Trophoblast cell (in vitro differentiated cells and primary cell): ENCODE data around the gene KRT7.

Source experiments
- DNase-seq, 2 donors: peaks; one replicate each; pipeline ENCODE4 v3.0.0-alpha.2; 2016
- H2AFZ ChIP-seq: 2 replicates; pipeline ENCODE4 v1.6.1; 2013; ENCODE audit warnings: low read length, moderate library complexity, mild to moderate bottlenecking; ENCODE audit not compliant: insufficient read depth, poor library complexity
- H2AK5ac ChIP-seq: 2 replicates; pipeline ENCODE4 v1.6.1; 2013; ENCODE audit warnings: mild to moderate bottlenecking, low read length
- H2BK120ac ChIP-seq: 2 replicates; pipeline ENCODE4 v1.6.1; 2013; ENCODE audit warnings: low read length, mild to moderate bottlenecking, moderate library complexity; ENCODE audit not compliant: insufficient read depth, poor library complexity
- H2BK12ac ChIP-seq: 2 replicates; pipeline ENCODE4 v1.6.1; 2013; ENCODE audit warnings: mild to moderate bottlenecking, low read length, moderate library complexity
- H2BK5ac ChIP-seq: 2 replicates; pipeline ENCODE4 v1.6.1; 2013; ENCODE audit warnings: low read length, low read depth, moderate library complexity, mild to moderate bottlenecking; ENCODE audit not compliant: poor library complexity
- H3K14ac ChIP-seq: 2 replicates; pipeline ENCODE4 v1.6.1; 2013; ENCODE audit warnings: mild to moderate bottlenecking, low read length
- H3K18ac ChIP-seq: 2 replicates; pipeline ENCODE4 v1.6.1; 2013; ENCODE audit warnings: mild to moderate bottlenecking, low read length
- H3K23ac ChIP-seq: 2 replicates; pipeline ENCODE4 v1.6.1; 2013; ENCODE audit warnings: low read length
- H3K27ac ChIP-seq: 2 replicates; pipeline ENCODE4 v1.5.1; 2013; ENCODE audit warnings: low read depth, mild to moderate bottlenecking, inconsistent platforms, low read length, moderate library complexity
- H3K27me3 ChIP-seq: 2 replicates; pipeline ENCODE4 v1.6.1; 2013; ENCODE audit warnings: inconsistent platforms, mild to moderate bottlenecking, low read length, moderate library complexity; ENCODE audit not compliant: insufficient read depth
- H3K36me3 ChIP-seq, 2 experiments: 1 replicate in 1 of 2; 2 replicates in 1 of 2; pipeline ENCODE4 v1.6.1; 2013; ENCODE audit warnings: low read length in 2 of 2, mild to moderate bottlenecking in 2 of 2, moderate library complexity in 1 of 2; ENCODE audit not compliant: insufficient read depth in 2 of 2, control insufficient read depth in 1 of 2
- H3K4ac ChIP-seq: 2 replicates; pipeline ENCODE4 v1.6.1; 2013; ENCODE audit warnings: low read depth, mild to moderate bottlenecking, low read length, moderate library complexity
- H3K4me1 ChIP-seq, 2 experiments: 1 replicate in 1 of 2; 2 replicates in 1 of 2; pipeline ENCODE4 v1.6.1; 2013; ENCODE audit warnings: low read length in 2 of 2, mild to moderate bottlenecking in 2 of 2, moderate library complexity in 1 of 2; ENCODE audit not compliant: insufficient read depth in 2 of 2, control insufficient read depth in 1 of 2
- H3K4me2 ChIP-seq: 2 replicates; pipeline ENCODE4 v1.6.1; 2013; ENCODE audit warnings: inconsistent platforms, mild to moderate bottlenecking, low read length, moderate library complexity
- H3K4me3 ChIP-seq: 2 replicates; pipeline ENCODE4 v1.5.1; 2013; ENCODE audit warnings: mild to moderate bottlenecking, low read depth, low read length, inconsistent platforms
- H3K79me1 ChIP-seq: one replicate; pipeline ENCODE4 v1.6.1; 2013; ENCODE audit warnings: low read length
- H3K79me2 ChIP-seq: 2 replicates; pipeline ENCODE4 v1.6.1; 2013; ENCODE audit warnings: low read length, mild to moderate bottlenecking; ENCODE audit not compliant: control insufficient read depth, insufficient read depth, poor library complexity
- H3K9ac ChIP-seq: 2 replicates; pipeline ENCODE4 v1.6.1; 2013; ENCODE audit warnings: mild to moderate bottlenecking, low read length
- H3K9me3 ChIP-seq: 2 replicates; pipeline ENCODE4 v1.6.1; 2013; ENCODE audit warnings: low read depth, mild to moderate bottlenecking, control low read depth, inconsistent platforms, low read length; ENCODE audit not compliant: insufficient read depth
- H4K12ac ChIP-seq: 2 replicates; pipeline ENCODE4 v1.6.1; 2013; ENCODE audit warnings: low read depth, mild to moderate bottlenecking, low read length, moderate library complexity
- H4K8ac ChIP-seq: 2 replicates; pipeline ENCODE4 v1.6.1; 2013; ENCODE audit warnings: low read depth, mild to moderate bottlenecking, low read length, moderate library complexity
- H4K91ac ChIP-seq: one replicate; pipeline ENCODE4 v1.6.1; 2013; ENCODE audit warnings: low read depth, mild to moderate bottlenecking, low read length, moderate library complexity
- WGBS: extraction: QIAGEN DNeasy Blood & Tissue Kit; methylation state at CpG from one replicate; pipeline ENCODE4 v1.1.7; 2013; ENCODE audit warnings: missing lambda C conversion rate; ENCODE audit not compliant: insufficient read length, insufficient coverage; ENCODE audit errors: extremely low coverage; 5-methylcytosine and 5-hydroxymethylcytosine counted together

KRT7 gene

DNA sequence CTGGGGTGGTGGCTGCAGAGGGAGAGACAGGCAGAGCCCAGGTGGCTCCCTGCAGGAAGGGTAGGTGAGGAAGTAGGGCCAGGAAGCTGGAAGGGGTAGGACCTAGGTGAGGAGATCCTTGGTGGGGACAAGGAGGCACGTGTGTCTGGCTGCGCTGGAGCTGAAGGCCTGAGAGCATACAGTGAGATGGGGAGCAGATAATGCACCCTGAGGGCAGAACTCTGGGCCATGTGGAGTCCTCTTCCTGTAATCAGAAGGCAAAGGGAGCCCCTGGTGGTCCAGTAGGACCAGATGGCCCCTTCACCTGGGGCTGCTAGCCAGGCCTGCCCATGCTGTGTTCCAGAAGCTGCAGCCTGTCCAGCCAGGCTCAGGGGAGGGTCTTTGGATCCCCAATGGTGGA, 25.9 kb upstream of the KRT7 start:
- Histone ChIP-seq H2BK5ac (no peak overlapping the region), H3K36me3 (no peaks in the 10 kb centered on the region), H3K79me1 (peaks cover 34% of the 10 kb centered on the region), H4K91ac (peak overlapping the region; percentile 3), H2BK120ac (no peak overlapping the region), H4K8ac (peak overlapping the region; percentile 1), H3K9me3 (peaks cover 2% of the 10 kb centered on the region), H2AFZ (no peak overlapping the region), H3K4me3 (no peak overlapping the region), H3K4me2 (no peak overlapping the region), H3K79me2 (no peaks in the 10 kb centered on the region), H2BK12ac (peak overlapping the region; percentile 55), H3K4ac (no peak overlapping the region), H3K18ac (peak overlapping the region; percentile 13), H2AK5ac (peak overlapping the region; percentile 22), H3K27me3 (no peaks in the 10 kb centered on the region), H3K9ac (no peak overlapping the region), H3K23ac (no peak overlapping the region), H3K27ac (no peak overlapping the region), H4K12ac (no peak overlapping the region), H3K14ac (peak overlapping the region; percentile 30), H3K4me1 (peaks cover 30 to 35% of the 10 kb centered on the region in 2 experiments)
- no peak for DNase-seq
- no CpG with 5 or more reads among the region's 2 CpGs for WGBS

GRCh38 chr12:52207895-52208294, 25.1 kb upstream of the KRT7 start:
- H3K36me3 ChIP-seq = no peaks in the 10 kb centered on the region
- no peak overlapping the region for H3K23ac ChIP-seq
- no peak overlapping the region for H3K18ac ChIP-seq
- H2BK12ac ChIP-seq = peak overlapping the region; percentile 33
- peaks cover 5% of the 10 kb centered on the region for H3K9me3 ChIP-seq
- no peak overlapping the region for H3K9ac ChIP-seq
- no peaks in the 10 kb centered on the region for H3K79me2 ChIP-seq
- H3K4me3 ChIP-seq = no peak overlapping the region
- H4K91ac ChIP-seq = peak overlapping the region; percentile 9
- no peak overlapping the region for H2AK5ac ChIP-seq
- H3K4me2 ChIP-seq = no peak overlapping the region
- no CpG with 5 or more reads among the region's 10 CpGs for WGBS
- H2BK5ac ChIP-seq = no peak overlapping the region
- peaks cover 34% of the 10 kb centered on the region for H3K79me1 ChIP-seq
- H4K12ac ChIP-seq = no peak overlapping the region
- H3K27me3 ChIP-seq = no peaks in the 10 kb centered on the region
- H2BK120ac ChIP-seq = no peak overlapping the region
- no peak overlapping the region for H3K4ac ChIP-seq
- peak overlapping the region; percentile 11 for H3K14ac ChIP-seq
- H2AFZ ChIP-seq = no peak overlapping the region
- H4K8ac ChIP-seq = no peak overlapping the region
- no peak for DNase-seq
- peaks cover 23 to 30% of the 10 kb centered on the region in 2 experiments for H3K4me1 ChIP-seq
- H3K27ac ChIP-seq = no peak overlapping the region

DNA sequence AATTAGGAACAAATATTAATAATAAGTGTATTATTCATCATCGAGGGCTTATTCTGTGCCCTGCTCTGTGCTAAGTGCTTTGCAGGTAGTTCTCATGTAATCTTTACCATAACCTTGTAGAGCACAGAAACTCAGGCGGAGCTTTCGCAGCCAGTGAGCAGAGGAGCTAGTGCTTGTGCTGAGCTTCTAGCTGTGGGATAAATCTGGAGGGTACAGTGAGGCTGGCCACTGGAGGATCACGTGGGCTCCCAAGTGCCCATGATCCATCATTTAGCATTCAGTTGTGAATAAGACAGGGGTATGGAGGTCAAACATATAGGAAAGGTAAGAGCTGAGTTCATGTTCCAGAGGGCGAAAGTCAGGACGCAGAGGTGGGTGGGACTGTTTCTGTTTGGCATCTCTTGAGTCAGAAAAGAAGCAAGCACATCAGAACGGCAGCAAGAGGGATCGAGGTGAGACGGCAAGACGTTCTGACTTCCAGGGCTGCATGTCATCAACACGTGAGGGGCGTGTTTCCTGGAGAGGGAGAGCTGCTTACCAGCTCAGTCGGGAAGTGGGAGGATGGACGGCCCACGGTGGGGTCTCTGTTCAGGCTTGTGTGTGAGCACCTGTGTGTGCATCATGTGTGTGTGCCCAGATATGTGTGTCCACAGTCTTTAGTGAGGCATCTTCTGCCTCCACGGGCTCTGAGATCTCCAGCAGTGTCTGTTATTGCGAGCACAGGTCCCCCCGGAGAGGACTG, 24.4 kb upstream of the KRT7 start:
- Histone ChIP-seq H3K18ac (no peak overlapping the region), H4K91ac (no peak overlapping the region), H3K4me3 (no peak overlapping the region), H2AFZ (no peak overlapping the region), H2AK5ac (peak overlapping the region; percentile 42), H3K36me3 (no peaks in the 10 kb centered on the region), H3K79me2 (no peaks in the 10 kb centered on the region), H3K79me1 (peaks cover 36% of the 10 kb centered on the region), H4K12ac (no peak overlapping the region), H4K8ac (no peak overlapping the region), H3K4me2 (no peak overlapping the region), H3K4me1 (peaks cover 17 to 25% of the 10 kb centered on the region in 2 experiments), H2BK120ac (no peak overlapping the region), H3K23ac (no peak overlapping the region), H3K27ac (no peak overlapping the region), H3K4ac (no peak overlapping the region), H3K9ac (no peak overlapping the region), H3K14ac (no peak overlapping the region), H2BK5ac (no peak overlapping the region), H2BK12ac (peak overlapping the region; percentile 7), H3K9me3 (peaks cover 5% of the 10 kb centered on the region), H3K27me3 (no peaks in the 10 kb centered on the region)
- no peak for DNase-seq
- WGBS = no CpG with 5 or more reads among the region's 18 CpGs

DNA sequence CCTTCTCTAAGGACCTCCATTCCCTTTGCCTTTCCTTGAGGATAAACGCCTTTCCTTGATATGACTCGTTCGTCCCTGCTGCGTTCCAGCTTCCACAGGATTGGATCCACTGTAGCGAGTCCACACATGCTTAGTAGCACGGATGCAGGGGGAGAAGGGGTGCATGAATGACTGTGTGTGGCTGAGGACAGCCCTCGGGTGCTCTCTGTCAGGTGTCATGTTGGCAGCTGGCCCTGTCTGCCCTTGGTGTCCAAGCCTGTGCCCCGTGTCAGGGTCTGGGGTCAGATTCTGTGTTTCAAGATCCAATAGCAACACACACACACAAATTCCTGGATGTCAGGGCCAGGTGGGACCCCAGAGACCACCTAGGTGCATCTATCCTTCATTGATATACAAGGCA, 23.7 kb upstream of the KRT7 start:
- no peak overlapping the region for H2AK5ac ChIP-seq
- no peak overlapping the region for H3K9ac ChIP-seq
- H3K14ac ChIP-seq = no peak overlapping the region
- H3K36me3 ChIP-seq = no peaks in the 10 kb centered on the region
- no peak overlapping the region for H3K4me2 ChIP-seq
- WGBS = no CpG with 5 or more reads among the region's 8 CpGs
- no peak overlapping the region for H2BK120ac ChIP-seq
- no peak overlapping the region for H3K23ac ChIP-seq
- H3K9me3 ChIP-seq = peaks cover 5% of the 10 kb centered on the region
- H3K4me3 ChIP-seq = no peak overlapping the region
- H3K18ac ChIP-seq = no peak overlapping the region
- H2AFZ ChIP-seq = no peak overlapping the region
- no peaks in the 10 kb centered on the region for H3K79me2 ChIP-seq
- H4K8ac ChIP-seq = no peak overlapping the region
- no peak overlapping the region for H2BK12ac ChIP-seq
- no peak overlapping the region for H2BK5ac ChIP-seq
- no peak overlapping the region for H4K91ac ChIP-seq
- H3K4me1 ChIP-seq = peaks cover 19 to 24% of the 10 kb centered on the region in 2 experiments
- H3K27me3 ChIP-seq = no peaks in the 10 kb centered on the region
- H3K4ac ChIP-seq = no peak overlapping the region
- peaks cover 34% of the 10 kb centered on the region for H3K79me1 ChIP-seq
- H3K27ac ChIP-seq = no peak overlapping the region
- no peak for DNase-seq
- H4K12ac ChIP-seq = no peak overlapping the region
